HG02870 (cell line): ENCODE results near the gene MBNL1.

Source experiments
- ATAC-seq: cut with Tn5 transposase; IDR thresholded peaks from one replicate; pipeline ENCODE4 v1.9.1; 2021; ENCODE audit warnings: mild to moderate bottlenecking, moderate library complexity; ENCODE audit not compliant: unreplicated experiment

Gene MBNL1

DNA sequence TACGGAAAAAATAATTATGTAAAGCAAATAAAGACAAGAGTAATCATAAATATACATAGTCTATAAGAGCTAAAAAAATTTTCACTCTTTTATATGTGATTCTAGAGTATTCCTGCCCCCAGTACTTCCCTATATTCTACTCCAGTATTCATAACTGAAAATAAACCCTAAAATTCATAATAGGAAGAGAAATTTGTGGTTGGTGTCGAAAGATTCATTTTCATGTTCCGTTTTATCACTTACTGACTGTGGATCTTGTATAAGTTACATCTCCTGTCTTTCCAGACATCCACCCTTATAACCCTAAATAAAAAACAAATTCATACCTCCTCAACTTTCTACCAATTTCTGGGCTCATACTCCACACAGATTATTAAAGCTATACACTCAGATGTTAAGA is 16.0 kb upstream of the MBNL1 start:
- ATAC-seq = no peak

DNA sequence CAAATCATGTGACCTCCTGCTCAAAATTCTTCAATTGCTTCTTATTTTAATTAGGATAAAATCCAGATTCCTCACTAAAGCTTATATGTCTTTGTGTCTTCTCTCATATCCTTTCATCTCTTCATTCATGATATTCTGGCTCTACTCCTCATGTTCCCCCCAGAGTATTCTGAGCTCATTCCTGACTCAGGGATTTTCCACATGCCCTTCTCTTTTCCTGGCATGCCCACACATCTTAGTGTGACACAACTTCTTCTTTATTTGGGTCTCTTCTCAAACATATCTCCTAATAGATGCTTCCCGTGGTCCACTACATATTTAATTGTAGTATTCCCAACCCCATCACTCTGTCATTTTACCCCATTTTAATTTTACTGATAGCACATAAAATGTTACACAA is 15.2 kb upstream of the MBNL1 start:
- ATAC-seq = no peak

DNA sequence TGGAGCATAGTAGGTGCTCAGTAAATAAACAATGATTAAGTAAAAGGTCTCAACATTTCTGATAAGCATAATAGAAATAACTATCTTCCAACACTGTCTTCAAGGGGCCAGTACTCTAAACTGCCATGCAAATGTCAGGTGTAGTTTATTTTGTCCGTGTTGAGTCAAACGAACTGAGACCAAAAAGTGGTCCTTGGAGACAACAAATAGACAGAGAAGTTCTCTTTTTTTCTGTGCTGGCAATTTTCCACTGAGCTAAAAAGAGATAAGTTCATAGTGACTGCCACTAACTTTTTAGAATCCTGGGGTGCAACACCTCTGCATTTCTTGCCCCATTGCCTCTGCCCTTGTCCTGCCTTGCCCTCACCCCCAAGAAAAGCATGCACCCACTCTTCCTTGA is 14.7 kb upstream of the MBNL1 start:
- no peak for ATAC-seq

DNA sequence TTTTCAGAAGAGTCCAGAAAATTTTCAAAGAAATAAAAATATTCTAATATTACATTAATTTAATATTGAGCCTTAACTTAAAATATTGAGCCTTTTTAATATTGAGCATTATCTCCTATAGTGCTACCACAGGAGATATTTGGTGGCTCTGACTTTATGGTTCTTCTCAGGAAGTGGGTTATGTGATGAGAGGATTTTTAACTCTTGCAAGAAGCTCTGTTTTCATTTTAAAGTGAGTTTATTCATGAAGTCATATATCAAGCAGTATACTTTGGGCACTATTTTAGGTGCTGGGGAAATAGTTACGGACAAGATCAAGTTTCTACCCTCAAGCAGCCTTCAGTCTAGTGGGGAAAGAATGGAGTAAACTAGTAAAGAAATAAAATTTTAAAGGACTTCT is 13.4 kb upstream of the MBNL1 start:
- no peak for ATAC-seq

DNA sequence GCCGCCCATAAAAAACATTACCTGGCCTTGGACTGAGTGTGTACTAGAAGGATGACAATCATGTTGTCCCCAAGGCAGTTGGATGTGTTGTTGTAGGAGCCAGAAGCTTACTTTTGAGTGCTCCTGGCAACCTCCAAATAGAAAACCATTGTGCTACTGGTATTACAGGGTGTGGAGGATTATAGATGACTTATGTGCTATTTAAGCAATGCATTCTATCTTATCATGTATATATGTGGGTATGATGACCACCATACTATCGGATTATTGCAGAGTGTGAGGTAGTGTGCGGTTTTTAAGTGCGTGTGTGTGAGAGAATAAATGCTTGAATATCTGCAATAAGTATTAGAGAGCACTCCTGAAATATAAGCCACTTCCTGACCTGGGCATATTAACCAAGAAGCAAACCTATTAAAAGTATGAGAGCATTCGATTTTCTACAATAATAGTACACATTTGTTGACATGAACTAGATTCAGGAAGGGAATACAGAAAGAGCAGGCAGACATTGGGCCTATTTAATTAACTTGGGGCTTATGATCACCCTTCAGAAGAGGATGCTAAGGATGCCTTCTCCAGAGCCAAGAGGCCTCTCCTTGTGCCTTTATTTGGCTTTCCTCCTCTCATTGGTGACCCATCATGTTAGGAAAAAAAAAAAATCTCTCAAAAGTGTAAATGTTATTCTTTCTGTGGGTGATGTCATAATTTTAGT is 11.7 kb upstream of the MBNL1 start:
- peak; percentile 11 for ATAC-seq

DNA sequence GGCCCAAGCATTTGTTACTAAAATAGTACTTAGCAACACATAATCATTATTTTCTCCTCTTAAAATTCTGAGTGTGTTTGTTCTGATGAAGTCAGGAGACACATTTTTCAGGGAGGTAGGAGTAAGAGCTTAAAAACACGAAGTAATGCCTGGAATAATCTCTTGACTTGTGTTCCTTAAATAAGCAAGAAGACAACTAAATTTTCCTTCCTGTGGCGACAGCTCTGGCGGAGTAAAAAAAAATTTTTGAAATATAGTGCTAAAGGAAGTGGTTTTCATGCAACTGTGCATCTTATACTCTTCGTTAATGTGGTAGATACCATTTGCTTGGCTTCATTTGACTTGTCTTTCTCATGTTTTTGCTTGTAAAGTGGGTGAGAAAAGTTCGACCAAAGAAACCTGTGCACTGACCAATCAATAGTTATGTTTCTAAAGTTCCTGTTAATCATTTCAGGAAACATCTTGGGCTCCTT is 11.1 kb upstream of the MBNL1 start:
- peak; percentile 75 for ATAC-seq

DNA sequence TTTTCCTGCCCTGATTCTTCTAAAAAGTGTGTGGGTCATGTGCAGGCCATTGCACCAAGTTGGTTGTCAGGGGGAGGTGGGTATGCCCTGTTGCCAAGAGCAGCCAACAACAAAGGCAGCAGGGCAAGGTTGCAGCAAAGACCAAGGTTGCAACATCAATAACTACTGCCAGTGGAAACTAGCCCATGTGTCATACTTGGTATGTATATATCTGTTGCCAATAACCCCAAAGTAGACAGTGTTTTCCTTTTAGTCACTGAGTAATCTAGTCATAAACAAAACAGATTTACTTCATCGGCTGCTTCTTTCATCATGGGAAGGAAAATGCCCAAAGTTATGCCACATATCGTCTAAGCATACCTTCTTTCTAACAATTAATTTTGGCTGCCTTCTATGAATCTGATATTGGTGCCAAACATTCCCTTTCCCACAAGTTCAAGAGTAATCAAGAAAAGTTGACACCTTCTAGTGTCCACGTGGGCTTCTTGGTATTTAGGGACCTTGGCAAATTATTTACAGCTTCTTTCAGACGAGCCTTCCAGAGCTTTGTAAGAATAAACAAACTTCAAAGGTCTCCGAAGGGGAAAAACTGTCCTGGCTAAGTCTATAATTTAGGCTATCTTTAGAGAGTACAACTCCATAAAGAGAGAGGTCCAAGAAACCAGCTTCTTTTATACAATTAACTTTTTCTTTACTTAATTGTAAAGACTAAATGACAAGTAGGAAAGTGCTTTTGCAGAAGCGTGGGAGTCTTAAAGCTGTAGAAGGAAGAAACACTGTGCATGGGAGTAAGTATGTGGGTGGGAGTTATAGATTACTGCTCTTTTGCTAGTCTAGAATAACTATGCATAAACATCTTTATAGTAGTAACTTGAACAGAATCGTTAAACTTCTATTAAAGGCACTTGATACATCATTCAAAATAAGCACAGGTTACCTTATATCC is 10.0 kb upstream of the MBNL1 start:
- ATAC-seq = no peak

DNA sequence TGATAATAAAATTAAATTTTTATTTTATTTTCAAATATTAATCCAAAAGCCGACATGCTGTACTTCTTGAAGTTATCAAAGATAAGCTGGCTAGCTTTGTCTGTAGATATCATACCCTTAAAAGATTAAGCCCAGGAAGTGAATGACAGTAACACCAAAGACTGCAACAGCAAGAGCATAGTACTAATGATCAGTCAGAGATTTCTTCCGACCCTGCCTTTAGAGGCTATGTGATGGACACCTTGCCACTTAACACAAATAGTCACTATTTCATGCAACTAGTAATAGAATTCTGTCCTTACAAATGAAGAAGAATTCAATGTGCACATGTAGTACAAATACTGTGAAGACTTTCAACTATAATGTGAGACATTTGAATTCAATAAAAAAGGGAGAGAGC is 9.3 kb upstream of the MBNL1 start:
- ATAC-seq = no peak

DNA sequence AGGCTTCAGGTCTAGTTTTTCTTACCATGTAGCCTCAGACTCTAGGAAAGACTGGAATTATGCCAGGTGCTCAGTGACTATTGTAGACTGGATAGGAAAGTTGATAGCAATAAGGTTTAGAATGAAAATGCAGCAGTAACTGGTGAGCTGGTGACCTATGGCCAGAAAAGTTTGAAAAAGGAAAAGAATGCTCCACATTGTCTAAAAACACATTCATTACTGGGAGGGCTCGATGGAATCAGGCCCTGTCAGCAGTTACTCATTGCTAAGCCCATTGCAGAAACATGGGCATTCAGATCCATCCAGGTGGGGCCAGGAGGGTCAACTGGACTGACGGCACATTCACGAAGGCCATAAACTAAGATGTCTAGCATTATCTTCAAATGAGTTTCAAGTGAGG is 8.7 kb upstream of the MBNL1 start:
- no peak for ATAC-seq

DNA sequence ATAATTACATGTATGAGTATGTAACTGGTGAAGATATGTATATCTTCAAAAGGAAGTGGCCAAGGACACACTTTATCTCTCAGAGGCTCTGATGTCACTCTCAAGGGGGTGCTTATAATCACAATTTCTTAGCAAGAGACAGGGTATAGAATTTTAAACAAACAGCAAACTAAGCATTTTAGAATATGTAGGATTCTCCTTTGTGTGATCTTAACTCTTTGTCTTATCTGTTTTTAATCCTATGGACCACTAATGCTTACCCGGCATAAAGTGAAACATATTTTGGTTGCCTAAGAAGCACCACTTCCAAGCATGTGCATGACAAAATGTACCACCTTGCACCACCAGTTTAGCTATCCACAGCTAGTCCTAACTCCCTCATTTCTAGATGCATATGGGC is 8.2 kb upstream of the MBNL1 start:
- ATAC-seq = no peak

DNA sequence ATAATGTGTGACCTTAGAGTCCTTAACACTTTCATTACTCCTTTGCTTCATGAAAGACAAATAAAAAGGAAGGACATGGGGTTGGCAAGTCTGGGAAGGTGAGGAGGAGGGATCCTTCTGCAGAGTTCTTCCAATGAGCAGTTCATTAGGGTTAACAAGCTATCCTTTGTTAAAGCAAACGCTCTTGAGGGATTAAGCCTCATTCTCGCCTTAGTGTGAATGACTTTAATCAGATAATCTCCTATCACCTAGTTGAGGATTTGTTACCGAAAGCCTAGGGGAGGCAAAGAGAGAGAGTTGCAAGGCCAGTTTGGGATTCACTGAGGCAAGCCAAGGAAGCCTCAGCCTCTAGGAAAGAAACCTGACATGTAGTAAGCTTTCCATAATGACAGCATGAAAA is 7.4 kb upstream of the MBNL1 start:
- ATAC-seq = no peak

DNA sequence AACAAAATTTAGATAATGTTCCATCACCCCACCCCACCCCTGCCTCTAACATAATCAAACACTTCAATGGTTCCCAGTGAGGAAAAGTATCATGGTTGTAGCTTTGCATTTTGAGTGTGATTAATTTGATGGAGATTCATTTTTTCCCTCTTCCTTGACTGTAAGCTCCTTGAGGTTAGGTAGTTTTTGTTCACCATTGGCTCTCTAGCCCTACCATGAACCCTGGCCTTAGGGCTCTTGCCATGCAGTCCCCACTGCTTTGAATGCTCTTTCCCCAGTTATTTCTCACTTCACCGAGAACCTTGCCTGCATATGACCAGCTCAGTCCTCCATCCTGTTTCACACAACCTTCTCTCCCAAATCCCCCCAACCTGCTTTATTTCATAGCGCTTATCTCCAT is 5.0 kb upstream of the MBNL1 start:
- no peak for ATAC-seq

DNA sequence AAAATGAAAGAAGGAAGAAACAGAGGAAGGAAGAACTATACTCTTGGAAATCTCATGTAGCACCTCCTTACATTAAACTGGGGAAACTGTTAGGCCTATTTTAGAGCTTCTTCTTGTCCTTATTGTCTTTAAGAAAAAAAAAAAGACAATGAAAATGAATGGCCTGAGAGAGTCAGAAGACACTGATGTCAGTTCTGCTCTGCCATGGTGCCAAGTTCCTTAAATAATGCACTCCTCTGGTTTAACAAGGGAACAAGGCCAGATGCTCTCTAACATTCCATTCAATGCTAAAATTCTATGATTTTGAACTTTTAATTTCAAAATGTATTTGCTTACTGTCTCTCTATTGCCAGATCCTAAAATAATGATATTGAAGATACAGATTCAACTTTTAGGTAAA is 4.4 kb upstream of the MBNL1 start:
- no peak for ATAC-seq

DNA sequence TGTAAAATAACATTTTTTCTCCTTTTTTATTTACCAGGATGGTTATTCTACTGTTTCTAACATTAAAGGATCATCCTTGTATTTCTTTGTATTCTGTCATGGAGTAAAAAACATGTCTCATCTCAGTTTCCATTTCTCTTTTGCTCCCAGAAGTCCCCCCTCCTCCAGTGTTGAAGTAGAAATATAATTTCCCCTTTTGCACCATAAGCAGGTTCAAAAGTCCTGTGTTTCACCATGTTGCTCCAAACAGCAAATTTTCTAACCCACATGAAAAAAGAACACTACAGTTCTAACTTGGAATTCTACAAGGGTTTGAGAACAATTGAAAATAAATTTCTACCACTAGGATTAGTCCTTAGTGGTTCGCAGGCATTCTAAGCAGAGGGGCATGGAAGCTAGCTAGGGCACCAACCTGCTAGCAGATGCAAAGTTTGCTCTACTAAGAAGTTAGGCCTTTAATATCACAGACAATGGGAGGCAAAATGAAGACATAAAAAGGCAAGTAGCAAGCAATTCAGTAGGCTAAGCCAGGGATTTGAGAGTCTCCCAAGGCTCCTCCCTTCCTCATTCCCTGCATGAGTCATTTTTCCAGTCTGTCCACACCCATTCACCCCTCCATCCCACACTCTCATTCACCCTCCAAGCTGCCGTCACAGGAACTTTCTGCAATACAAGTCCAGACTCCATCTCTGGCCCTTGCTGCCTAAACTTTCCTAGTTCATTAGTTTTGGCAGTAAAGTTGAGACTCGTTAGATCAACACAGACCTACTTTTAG is 2.3 kb upstream of the MBNL1 start:
- ATAC-seq = no peak

DNA sequence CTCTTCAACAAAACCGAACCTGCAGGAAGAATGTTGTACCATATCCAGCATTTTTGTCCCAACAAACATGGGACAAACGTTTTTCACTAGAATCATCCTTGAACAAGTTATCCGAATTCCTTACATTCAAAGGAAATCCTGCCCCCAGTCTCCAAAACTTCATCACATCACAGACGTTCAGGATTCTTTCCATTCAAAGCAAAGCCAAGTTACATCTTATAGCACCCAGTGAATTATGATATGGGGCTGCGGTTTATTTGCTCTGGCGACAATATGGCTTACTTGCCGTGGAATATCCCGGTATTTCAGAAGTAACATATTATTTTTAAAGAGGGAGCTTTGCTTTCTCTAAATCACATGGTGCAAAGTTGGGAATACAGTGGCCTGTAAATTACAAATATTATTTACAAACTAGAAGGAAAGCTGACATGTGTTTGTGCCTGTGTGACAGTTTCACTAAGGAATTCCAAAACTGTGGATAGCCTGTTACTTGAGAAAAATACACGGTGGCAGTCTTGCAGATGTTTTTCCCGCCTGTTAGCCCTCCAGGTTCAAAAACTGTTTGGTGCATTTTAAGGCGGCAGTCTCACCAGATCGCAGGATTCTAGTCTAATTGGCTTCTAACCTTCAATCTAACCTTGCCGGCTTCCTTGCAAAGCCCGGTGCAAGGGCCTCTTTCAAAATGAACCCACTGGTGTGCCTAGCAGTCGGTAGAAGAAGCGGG is 736 bp upstream of the MBNL1 start:
- ATAC-seq = no peak

DNA sequence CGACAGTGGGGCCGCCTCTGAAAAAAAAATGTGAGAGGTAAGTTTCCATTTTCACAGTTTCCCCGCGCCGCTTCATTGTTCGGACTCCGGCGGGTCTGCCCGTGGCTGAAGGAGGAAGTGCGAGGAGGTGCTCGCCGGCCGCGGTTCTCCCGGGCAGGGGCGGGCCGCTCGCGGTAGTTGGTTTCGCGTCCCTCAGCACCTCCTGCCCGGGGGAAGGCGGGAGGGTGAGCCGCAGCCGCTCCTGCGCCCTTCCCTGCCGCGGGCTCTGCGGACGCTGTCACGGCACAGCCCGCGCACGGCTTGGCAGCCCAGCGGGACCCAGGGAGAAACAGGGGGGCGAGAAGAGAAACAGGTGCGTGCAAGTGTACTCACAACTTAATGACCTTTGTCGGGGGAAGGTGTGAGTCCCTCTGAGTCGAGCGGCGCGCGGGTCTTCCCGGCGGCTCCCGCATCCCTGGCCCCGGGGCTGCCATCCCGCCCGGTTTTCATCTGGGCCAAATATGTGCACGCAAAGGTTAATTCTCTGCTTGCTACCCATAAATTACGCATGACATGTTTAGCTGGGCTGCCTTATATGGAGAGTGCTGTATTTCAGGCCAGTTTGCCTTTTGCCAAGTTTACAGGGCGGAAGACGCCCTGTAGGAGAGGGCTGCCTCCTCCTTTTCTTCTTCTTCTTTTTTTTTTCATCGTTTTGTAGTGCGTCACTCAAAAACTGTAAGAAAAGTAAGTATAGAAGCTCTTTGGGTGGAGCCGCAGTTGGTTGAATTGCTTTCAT is 514 bp downstream of the MBNL1 start:
- ATAC-seq = peak; percentile 53

DNA sequence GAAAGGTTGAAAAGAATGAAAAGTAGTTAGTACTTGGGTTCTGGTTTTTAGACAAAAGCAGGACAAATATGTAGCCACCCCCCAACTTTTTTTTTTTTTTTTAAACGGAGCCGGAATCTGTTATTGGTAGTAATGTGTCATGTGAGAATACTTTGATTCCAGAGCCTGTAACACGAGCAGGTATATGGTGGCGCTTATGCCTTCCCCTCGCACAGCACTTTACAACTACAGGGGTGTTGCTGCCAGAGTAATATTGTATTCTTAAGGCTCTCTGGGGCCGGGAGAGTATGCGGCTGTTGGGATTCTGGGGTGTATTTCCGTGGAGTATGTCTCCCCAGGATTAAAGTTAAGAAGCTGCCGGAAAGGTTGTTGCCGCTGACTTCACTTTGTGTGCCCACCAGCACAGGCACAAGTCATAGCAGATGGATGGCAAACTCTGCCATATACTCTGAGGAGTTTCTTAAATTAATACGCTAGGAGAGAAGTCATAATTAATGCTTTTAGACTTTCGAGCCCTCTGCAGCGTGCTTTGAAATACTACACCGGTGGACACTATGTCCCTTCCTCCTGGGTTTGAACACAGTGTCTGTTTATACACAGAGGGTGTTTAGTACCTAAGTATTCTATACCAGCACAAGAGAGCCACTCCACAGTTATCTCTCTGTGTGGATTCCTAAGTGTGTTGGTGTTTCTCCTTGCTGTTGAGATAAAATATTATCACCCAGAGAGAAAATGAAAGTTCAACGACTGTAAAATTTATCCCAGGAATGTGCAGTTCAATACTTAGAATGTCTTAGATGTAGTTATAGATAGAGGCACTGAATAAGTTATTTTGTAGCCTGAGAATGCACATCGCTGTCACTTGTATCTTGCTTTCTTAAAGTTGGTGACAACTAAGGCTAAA is 1.4 kb downstream of the MBNL1 start:
- ATAC-seq = no peak

DNA sequence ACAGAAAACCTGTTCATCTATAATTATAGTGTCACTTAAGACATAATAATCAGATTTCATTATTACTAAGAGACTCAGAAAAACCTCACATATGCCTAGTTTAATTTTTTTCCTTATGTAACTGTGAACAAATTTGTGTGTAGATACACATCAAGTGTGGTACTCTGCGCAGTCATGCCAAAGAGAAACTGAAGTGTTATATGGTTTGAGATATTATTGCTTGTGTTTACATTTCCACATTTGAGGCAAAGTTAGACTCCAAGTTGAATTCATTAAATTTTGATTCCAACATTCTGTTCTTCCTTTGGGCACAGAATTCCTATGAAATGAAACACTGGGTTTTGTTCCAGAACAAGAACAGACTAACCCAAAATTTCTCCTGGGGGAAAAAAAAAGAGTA is 2.2 kb downstream of the MBNL1 start:
- ATAC-seq = no peak
